HUES6 (cell line): ENCODE measurements around the gene PCDHGA5.
"Not testable (repeated sequence)": the region's sequence is repeated elsewhere in the genome, so short reads cannot be mapped to it uniquely, and the experiment has no call there.

Experiments used
- H3K27ac ChIP-seq: 2 replicates; pipeline ENCODE4 v1.7.0; 2013; ENCODE audit warnings: low read depth, mild to moderate bottlenecking, low read length, inconsistent platforms
- H3K27me3 ChIP-seq: 2 replicates; pipeline ENCODE4 v1.6.1; 2013; ENCODE audit warnings: low read length; ENCODE audit not compliant: control insufficient read depth, insufficient read depth
- H3K36me3 ChIP-seq: 2 replicates; pipeline ENCODE4 v1.6.1; 2013; ENCODE audit warnings: low read length; ENCODE audit not compliant: control insufficient read depth, insufficient read depth
- H3K4me1 ChIP-seq: 2 replicates; pipeline ENCODE4 v1.6.1; 2013; ENCODE audit warnings: low read length; ENCODE audit not compliant: control insufficient read depth, insufficient read depth
- H3K4me3 ChIP-seq: 2 replicates; pipeline ENCODE4 v1.5.1; 2013; ENCODE audit warnings: low read depth, low read length
- H3K9ac ChIP-seq: one replicate; pipeline ENCODE4 v1.6.1; 2013; ENCODE audit warnings: mild to moderate bottlenecking, low read length
- H3K9me3 ChIP-seq: 2 replicates; pipeline ENCODE4 v1.6.1; 2013; ENCODE audit warnings: low read depth, low read length; ENCODE audit not compliant: control insufficient read depth, insufficient read depth

The PCDHGA5 gene

DNA sequence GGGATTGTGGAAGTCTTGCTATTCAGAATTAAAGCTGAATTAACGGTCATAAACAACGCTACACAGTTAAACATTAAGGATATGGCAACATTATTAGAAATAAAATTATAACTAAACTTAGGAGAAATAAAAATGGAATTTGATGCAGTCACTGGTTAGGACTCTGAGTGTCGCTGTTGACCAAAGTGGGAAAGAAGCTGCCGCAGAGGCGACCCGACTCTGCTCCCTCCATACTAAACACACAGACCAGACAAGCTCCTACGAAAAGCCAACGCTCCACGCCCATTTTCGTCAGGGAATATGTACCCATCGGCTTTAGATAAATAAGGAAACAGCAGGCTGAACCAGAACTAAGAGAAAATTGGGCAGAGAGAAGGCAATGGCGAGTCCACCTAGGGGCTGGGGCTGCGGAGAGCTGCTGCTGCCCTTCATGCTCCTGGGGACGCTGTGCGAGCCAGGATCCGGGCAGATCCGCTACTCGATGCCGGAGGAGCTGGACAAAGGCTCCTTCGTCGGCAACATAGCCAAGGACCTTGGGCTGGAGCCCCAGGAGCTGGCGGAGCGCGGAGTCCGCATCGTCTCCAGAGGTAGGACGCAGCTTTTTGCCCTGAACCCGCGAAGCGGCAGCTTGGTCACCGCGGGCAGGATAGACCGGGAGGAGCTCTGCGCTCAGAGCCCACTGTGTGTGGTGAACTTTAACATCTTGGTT lies at the start of gene PCDHGA5:
Gene PCDHGA5 (plus strand): TSS at position 211 of the 709 bp plus-strand sequence. CDS start 169 bp downstream, at position 380.
- H3K4me1 ChIP-seq: no peaks in the 10 kb centered on the region
- no peak within 1 kb of the TSS for H3K27ac ChIP-seq
- H3K9ac ChIP-seq: no peak within 1 kb of the TSS
- no peaks in the 10 kb centered on the region for H3K27me3 ChIP-seq
- peaks cover 57% of the 10 kb centered on the region for H3K9me3 ChIP-seq
- peak within 1 kb of the TSS; percentile 5; the same call in 1 of the 2 replicates for H3K4me3 ChIP-seq
- H3K36me3 ChIP-seq: no peaks in the 10 kb centered on the region; the same call in 1 of the 2 replicates

DNA sequence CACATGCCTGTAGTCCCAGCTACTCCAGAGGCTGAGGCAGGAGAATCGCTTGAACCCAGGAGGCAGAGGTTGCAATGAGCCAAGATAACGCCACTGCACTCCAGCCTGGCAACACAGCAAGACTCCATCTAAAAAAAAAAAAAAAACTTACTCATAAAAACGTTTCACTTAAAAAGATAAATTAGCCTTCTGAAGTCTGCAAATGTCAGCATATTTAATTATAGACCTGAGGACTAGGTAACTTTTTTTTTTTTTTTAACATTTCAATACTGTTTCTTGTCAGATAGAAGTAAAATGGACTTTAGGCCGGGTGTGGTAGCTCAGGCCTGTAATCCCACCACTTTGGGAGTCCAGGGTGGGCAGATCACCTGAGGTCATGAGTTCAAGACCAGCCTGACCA lies 47.0 kb upstream of the PCDHGA5 start:
- Histone ChIP-seq H3K9me3 (peaks cover 34% of the 10 kb centered on the region), H3K36me3 (peaks cover 34% of the 10 kb centered on the region)
- H3K9ac ChIP-seq, H3K27ac ChIP-seq, H3K27me3 ChIP-seq, H3K4me1 ChIP-seq, H3K4me3 ChIP-seq: not testable (repeated sequence)

DNA sequence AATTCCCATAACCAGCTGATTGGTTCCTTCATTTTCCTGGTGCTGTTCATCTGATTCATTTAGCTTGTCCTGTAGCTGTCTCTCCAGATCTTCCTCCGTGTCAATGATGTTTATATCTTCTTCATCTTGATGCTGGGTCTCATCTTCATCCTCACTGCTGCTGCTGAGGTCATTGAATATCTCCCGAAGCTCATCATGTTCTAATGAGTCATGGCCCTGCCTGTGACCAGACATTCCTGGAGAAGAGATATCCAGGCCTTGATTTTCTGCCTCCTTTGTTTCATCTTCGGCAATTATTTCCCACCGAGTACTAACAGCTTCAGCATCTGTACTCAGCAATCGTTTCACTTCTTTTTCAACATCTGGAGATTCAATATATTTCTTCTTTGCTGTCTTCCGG lies 44.8 kb upstream of the PCDHGA5 start:
- Histone ChIP-seq H3K9ac (no peak overlapping the region), H3K27ac (no peak overlapping the region), H3K4me1 (no peaks in the 10 kb centered on the region), H3K36me3 (peaks cover 34% of the 10 kb centered on the region), H3K27me3 (no peaks in the 10 kb centered on the region), H3K4me3 (peak overlapping the region; percentile 89), H3K9me3 (peaks cover 34% of the 10 kb centered on the region)

DNA sequence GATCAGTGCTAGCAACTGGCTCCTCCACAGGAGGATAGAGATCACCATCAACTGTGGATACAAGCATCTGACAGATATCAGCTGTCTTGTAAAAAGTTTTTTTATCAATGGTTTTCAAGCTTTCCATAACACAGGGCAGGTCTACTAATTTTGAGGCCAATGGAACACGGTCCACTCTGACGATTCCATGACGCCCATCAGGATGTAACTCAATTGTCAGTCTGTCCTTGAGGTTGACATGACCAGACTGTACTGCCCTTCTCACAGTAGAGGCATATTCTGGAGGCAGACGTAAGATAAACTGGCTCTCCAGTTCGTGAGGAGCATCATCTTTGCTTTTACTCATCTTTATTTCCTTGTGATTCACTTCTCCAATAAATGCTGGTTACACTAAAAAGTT lies 44.3 kb upstream of the PCDHGA5 start:
- H3K9me3 ChIP-seq: peaks cover 32% of the 10 kb centered on the region
- H3K36me3 ChIP-seq: peaks cover 34% of the 10 kb centered on the region
- peak overlapping the region; percentile 89 for H3K4me3 ChIP-seq
- H3K4me1 ChIP-seq: no peaks in the 10 kb centered on the region
- H3K27ac ChIP-seq: no peak overlapping the region
- peak overlapping the region; percentile 96 for H3K9ac ChIP-seq
- no peaks in the 10 kb centered on the region for H3K27me3 ChIP-seq

DNA sequence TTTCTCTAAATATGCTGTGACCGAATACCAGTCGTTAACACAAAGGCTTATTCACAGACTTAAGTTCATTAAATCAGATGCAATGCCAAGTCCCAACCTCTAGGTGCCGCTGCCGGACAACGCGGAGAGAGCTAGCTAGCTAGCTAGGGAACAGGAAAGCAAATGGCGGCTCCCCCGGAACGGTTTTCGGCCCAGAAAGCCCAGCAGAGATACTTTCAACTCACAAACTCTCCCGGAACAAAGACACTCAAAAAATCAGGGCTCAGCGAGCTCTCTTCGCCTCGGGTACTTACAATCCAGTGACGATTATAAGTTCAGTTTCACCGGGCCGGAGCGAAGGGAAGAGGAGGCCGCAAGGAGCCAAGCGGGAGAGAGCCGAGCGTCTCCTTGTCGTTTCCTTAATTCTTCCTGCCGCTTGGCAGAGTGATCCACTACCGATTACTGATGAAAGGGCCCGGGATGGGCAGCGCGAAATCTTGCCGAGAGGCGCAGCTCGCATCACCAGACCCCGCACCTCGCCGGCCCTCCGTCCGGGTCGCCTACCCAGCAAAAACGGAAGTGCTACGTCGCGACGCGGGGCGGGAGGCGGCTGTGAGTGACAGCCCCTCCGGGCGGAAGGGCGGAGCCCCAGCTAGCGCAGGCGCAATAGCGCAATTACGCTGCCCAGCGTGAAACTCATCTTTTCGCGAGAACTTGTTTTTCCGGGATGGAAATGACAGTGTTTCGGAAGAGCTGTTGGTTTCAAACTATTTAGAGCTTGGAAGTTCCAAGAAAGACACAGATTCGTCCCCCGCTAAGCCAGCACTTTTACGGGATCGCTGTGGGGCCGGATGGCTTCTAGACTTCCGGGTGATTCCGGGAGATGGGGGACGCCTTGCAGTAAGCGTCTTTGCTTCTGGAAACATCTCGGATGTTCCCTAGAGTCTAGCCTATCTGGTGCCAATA lies 43.5 kb upstream of the PCDHGA5 start, which contains the start of gene TAF7:
Gene TAF7 (minus strand): TSS at position 560 of the 945 bp plus-strand sequence. CDS start 740 bp downstream, outside the sequence.
- Histone ChIP-seq H3K9ac (peak within 1 kb of the TSS; percentile 96), H3K4me3 (peak within 1 kb of the TSS; percentile 89), H3K27ac (peak within 1 kb of the TSS; percentile 99)

DNA sequence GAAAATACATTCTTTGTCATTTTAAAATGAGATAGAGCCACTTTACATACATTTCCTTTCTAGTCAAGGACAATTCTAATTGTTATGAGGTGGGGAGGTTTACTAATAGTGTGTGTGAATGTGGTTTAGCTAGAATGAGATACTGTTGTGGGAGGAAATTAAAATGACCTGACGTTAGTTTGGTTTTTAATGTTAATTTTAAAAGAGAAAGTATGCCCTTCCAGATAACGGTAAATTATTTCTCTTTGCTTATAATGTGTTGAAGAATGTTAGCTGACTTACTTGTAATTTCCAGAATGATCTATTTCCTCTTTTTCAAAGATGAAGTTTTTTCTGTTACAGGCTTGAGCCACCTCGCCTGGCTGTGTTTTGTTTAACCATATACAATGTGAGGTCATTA lies 41.7 kb upstream of the PCDHGA5 start:
- H3K27me3 ChIP-seq: no peaks in the 10 kb centered on the region

More for the DNA sequence above, 43.5 kb upstream of the PCDHGA5 start, which contains the start of gene TAF7:
- Histone ChIP-seq H3K4me1 (no peaks in the 10 kb centered on the region), H3K27me3 (no peaks in the 10 kb centered on the region), H3K9me3 (peaks cover 24% of the 10 kb centered on the region), H3K36me3 (peaks cover 33% of the 10 kb centered on the region)

DNA sequence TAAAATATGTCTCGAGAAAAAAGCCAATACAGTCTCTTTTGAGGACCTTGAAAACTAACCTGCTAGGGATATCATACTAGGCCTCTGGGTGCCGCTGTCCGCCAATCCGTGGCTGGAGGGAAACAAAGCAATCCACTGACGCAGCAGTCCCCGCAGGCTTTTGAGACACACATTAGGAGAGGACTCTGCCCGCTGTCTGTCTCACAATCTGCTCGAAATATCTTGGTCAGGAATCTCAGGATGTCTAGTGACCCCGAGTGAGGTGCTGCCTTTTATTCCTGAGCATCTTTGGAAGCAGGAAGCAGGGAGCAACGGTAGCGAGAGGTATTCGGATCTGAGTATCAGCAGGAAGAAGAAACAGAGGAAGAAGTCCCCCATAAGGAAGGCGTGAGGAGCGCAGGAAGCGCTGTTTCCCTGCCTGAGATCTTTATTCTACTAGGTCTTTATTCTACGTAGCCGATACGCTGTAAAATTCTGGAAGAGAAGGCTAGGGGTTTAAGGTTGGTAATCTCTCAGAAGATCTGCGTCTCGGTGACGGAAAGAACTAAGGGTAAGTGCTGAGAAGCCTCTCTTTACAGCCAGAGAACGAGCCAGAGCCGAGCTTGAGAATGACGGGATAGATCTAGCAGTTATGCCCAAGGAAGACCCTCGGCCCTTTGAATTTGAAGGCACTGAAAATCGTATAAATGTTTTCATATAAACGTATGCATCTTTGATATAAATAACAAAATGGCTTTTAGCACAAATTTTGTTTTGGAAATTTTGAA lies 37.7 kb upstream of the PCDHGA5 start:
- no peaks in the 10 kb centered on the region for H3K4me1 ChIP-seq
- peak overlapping the region; percentile 57 for H3K9ac ChIP-seq
- no peaks in the 10 kb centered on the region for H3K36me3 ChIP-seq
- H3K27me3 ChIP-seq: no peaks in the 10 kb centered on the region
- no peak overlapping the region for H3K27ac ChIP-seq
- H3K4me3 ChIP-seq: peak overlapping the region; percentile 51
- H3K9me3 ChIP-seq: peaks cover 13% of the 10 kb centered on the region

More for the DNA sequence above, 41.7 kb upstream of the PCDHGA5 start:
- Histone ChIP-seq H3K36me3 (peaks cover 23% of the 10 kb centered on the region), H3K9me3 (peaks cover 24% of the 10 kb centered on the region), H3K4me1 (no peaks in the 10 kb centered on the region), H3K27ac (no peak overlapping the region), H3K9ac (no peak overlapping the region), H3K4me3 (no peak overlapping the region)

DNA sequence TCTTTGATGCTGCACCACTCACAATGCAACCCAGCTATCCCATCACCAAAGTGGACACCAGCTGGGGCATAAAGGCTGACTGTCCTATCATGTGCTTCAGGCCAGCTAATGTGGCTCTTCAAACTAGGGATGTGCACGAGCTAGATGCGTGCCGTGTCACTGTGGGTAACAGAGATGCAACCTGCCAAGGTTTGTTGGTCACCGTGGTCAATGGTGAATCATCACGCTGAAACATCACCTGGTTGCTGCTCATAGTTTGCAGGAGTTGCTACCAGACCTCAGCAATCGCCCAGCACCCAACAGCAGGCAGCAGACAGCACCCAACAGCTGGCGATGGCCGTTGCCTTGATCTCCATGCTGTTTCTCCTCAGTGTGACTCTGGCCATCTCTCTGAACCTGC lies 35.7 kb upstream of the PCDHGA5 start:
- Histone ChIP-seq H3K9ac (no peak overlapping the region), H3K27ac (no peak overlapping the region), H3K27me3 (no peaks in the 10 kb centered on the region), H3K4me3 (no peak overlapping the region), H3K4me1 (no peaks in the 10 kb centered on the region), H3K36me3 (no peaks in the 10 kb centered on the region), H3K9me3 (peaks cover 30% of the 10 kb centered on the region)

DNA sequence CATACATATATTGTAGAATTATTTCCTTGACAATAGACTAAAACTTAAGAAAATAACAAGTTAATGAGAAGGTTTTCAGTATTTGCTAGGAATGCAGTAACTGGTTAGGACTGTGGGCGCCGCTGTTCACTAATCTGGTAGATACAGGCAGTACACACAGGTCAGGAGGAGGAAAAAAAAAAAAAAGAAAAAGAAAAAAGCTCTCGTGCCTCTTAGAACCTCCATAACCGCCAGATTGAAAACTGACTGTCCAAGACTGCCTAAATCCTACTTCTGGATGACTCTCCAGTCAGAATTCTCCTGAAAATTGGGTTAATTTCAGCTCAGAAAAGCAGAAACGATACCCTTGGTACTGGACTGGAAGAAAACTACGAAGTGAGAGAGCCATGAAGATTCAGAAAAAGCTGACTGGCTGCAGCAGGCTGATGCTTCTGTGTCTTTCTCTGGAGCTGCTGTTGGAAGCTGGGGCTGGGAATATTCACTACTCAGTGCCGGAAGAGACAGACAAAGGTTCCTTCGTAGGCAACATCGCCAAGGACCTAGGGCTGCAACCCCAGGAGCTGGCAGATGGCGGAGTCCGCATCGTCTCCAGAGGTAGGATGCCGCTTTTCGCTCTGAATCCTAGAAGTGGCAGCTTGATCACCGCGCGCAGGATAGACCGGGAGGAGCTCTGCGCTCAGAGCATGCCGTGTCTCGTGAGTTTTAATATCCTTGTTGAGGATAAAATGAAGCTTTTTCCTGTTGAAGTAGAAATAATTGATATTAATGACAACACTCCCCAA lies 33.5 kb upstream of the PCDHGA5 start, which contains the start of gene PCDHGA1:
Gene PCDHGA1 (plus strand): TSS at position 216 of the 782 bp plus-strand sequence.
- no peaks in the 10 kb centered on the region for H3K36me3 ChIP-seq
- peaks cover 33% of the 10 kb centered on the region for H3K9me3 ChIP-seq
- H3K4me1 ChIP-seq: no peaks in the 10 kb centered on the region
- no peak within 1 kb of the TSS for H3K27ac ChIP-seq
- H3K27me3 ChIP-seq: no peaks in the 10 kb centered on the region
- no peak within 1 kb of the TSS for H3K9ac ChIP-seq
- no peak within 1 kb of the TSS; the same call in 1 of the 2 replicates for H3K4me3 ChIP-seq

DNA sequence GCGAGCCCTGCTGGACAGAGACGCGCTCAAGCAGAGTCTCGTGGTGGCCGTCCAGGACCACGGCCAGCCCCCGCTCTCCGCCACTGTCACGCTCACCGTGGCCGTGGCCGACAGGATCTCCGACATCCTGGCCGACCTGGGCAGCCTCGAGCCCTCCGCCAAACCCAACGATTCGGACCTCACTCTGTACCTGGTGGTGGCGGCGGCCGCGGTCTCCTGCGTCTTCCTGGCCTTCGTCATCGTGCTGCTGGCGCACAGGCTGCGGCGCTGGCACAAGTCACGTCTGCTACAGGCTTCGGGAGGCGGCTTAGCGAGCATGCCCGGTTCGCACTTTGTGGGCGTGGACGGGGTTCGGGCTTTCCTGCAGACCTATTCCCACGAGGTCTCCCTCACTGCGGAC lies 31.4 kb upstream of the PCDHGA5 start:
- not testable (repeated sequence) for H3K4me3 ChIP-seq, H3K27me3 ChIP-seq, H3K4me1 ChIP-seq, H3K27ac ChIP-seq, H3K9ac ChIP-seq, H3K36me3 ChIP-seq
- peaks cover 33% of the 10 kb centered on the region for H3K9me3 ChIP-seq
